ENCODE results near the gene MMS22L. TPM values are rescaled to one million over a fixed set of nuclear protein-coding genes. Genes with fewer than 3 reads are reported as not detected.

Gene MMS22L
- total RNA-seq, 1 donor from 2014 or later: 22.0 TPM

DNA sequence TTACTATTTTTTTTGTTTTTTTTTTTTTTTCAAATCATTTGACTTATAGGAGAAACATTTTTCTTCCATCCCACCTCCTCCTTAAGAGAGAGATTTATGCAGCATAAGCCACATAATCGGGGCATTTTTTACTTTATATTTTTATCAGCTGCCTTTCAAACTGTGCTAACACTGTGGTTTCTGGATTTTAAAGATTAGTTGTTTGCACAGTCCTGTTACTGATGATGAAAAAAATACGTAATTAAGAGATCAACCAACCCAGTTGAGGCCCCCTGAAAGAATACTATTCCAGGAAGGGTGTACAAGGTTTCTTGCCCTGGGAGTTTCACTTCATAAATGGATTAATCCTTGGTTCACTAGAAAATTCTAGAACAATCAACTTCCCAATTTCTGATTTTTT is 68.3 kb downstream of the MMS22L start:
- no peak overlapping the region for H3K27ac Mint-ChIP-seq
- no peak for DNase-seq (ENCODE audit: low spot score in 2 of 2, unreplicated experiment in 2 of 2)
- no peak overlapping the region for H3K4me3 Mint-ChIP-seq
- H3K4me1 Mint-ChIP-seq: peaks cover 6% of the 10 kb centered on the region
- TF ChIP-seq, protein P1, sequence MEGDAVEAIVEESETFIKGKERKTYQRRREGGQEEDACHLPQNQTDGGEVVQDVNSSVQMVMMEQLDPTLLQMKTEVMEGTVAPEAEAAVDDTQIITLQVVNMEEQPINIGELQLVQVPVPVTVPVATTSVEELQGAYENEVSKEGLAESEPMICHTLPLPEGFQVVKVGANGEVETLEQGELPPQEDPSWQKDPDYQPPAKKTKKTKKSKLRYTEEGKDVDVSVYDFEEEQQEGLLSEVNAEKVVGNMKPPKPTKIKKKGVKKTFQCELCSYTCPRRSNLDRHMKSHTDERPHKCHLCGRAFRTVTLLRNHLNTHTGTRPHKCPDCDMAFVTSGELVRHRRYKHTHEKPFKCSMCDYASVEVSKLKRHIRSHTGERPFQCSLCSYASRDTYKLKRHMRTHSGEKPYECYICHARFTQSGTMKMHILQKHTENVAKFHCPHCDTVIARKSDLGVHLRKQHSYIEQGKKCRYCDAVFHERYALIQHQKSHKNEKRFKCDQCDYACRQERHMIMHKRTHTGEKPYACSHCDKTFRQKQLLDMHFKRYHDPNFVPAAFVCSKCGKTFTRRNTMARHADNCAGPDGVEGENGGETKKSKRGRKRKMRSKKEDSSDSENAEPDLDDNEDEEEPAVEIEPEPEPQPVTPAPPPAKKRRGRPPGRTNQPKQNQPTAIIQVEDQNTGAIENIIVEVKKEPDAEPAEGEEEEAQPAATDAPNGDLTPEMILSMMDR (IDR thresholded peaks at IDR 0.05; ENCODE audit: unreplicated experiment): no peak
- H3K27me3 Mint-ChIP-seq (ENCODE audit: low read depth): no peaks in the 10 kb centered on the region
- no peaks in the 10 kb centered on the region for H3K9me3 Mint-ChIP-seq
- H3K36me3 Mint-ChIP-seq: peaks cover 4% of the 10 kb centered on the region

GRCh38 chr6:97207383-97207782 is 75.6 kb downstream of the MMS22L start:
- Mint-ChIP-seq H3K9me3 (no peaks in the 10 kb centered on the region), H3K36me3 (peaks cover under 1% of the 10 kb centered on the region), H3K27ac (no peak overlapping the region), H3K4me1 (peaks cover 12% of the 10 kb centered on the region), H3K27me3 (ENCODE audit: low read depth) (no peaks in the 10 kb centered on the region), H3K4me3 (no peak overlapping the region)
- TF ChIP-seq, protein P1 (IDR thresholded peaks at IDR 0.05; ENCODE audit: unreplicated experiment): no peak
- DNase-seq (ENCODE audit: low spot score in 2 of 2, unreplicated experiment in 2 of 2): no peak

GRCh38 chr6:97205966-97206365 is 77.0 kb downstream of the MMS22L start:
- DNase-seq (ENCODE audit: low spot score in 2 of 2, unreplicated experiment in 2 of 2): no peak
- no peak overlapping the region for H3K4me3 Mint-ChIP-seq
- H3K27me3 Mint-ChIP-seq (ENCODE audit: low read depth): no peaks in the 10 kb centered on the region
- H3K4me1 Mint-ChIP-seq: peaks cover 12% of the 10 kb centered on the region
- no peaks in the 10 kb centered on the region for H3K36me3 Mint-ChIP-seq
- TF ChIP-seq, protein P1 (IDR thresholded peaks at IDR 0.05; ENCODE audit: unreplicated experiment): no peak
- H3K27ac Mint-ChIP-seq: no peak overlapping the region
- H3K9me3 Mint-ChIP-seq: no peaks in the 10 kb centered on the region

- H3K4me3 Mint-ChIP-seq: no peak overlapping the region
- H3K4me1 Mint-ChIP-seq: peaks cover 12% of the 10 kb centered on the region
- no peaks in the 10 kb centered on the region for H3K9me3 Mint-ChIP-seq
- TF ChIP-seq, protein P1 (IDR thresholded peaks at IDR 0.05; ENCODE audit: unreplicated experiment): no peak
- H3K36me3 Mint-ChIP-seq: no peaks in the 10 kb centered on the region
- H3K27me3 Mint-ChIP-seq (ENCODE audit: low read depth): no peaks in the 10 kb centered on the region
- no peak overlapping the region for H3K27ac Mint-ChIP-seq
- DNase-seq (ENCODE audit: low spot score in 2 of 2, unreplicated experiment in 2 of 2): no peak
Observed at GRCh38 chr6:97203343-97203742, 79.7 kb downstream of the MMS22L start.

DNA sequence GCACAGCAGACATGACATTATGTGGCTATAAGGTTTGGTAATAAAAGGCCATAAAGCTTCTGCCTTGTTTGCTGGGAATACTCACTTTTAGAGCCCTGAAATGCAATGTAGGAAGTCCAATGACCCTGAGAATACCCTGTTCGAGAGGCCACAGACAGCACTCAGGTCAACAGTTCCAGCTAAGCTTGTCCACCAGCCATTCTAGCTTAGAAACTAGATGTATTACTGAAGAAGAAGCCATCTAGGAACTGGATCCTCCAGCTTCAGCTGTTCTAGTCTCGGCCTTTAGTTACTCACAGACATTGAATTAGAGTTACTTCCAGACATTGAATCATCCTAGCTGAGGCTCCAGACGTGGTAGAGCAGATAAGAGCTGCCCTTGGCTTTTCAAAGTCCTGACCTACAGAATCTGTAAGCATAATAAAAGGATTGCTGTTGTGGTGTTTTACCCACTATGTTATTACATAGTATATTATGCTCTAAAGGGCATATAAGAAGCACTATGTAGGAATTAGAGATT is 84.9 kb downstream of the MMS22L start:
- Mint-ChIP-seq H3K27me3 (ENCODE audit: low read depth) (no peaks in the 10 kb centered on the region), H3K4me1 (peaks cover 8% of the 10 kb centered on the region), H3K36me3 (peaks cover 7% of the 10 kb centered on the region), H3K4me3 (no peak overlapping the region), H3K27ac (no peak overlapping the region), H3K9me3 (no peaks in the 10 kb centered on the region)
- TF ChIP-seq, protein P1 (IDR thresholded peaks at IDR 0.05; ENCODE audit: unreplicated experiment): no peak
- no peak for DNase-seq (ENCODE audit: low spot score in 2 of 2, unreplicated experiment in 2 of 2)

GRCh38 chr6:97195117-97195516 is 87.9 kb downstream of the MMS22L start:
- no peak for DNase-seq (ENCODE audit: low spot score in 2 of 2, unreplicated experiment in 2 of 2)
- peaks cover 15% of the 10 kb centered on the region for H3K4me1 Mint-ChIP-seq

More at GRCh38 chr6:97195117-97195516, 87.9 kb downstream of the MMS22L start:
- no peak overlapping the region for H3K27ac Mint-ChIP-seq
- TF ChIP-seq, protein P1 (IDR thresholded peaks at IDR 0.05; ENCODE audit: unreplicated experiment): no peak
- peaks cover 7% of the 10 kb centered on the region for H3K36me3 Mint-ChIP-seq
- no peak overlapping the region for H3K4me3 Mint-ChIP-seq
- no peaks in the 10 kb centered on the region for H3K27me3 Mint-ChIP-seq (ENCODE audit: low read depth)
- no peaks in the 10 kb centered on the region for H3K9me3 Mint-ChIP-seq
